ENCODE results near the gene SPTBN1. TPM values are rescaled to one million over a fixed set of nuclear protein-coding genes. Genes with fewer than 3 reads are reported as not detected.

Gene SPTBN1
- polyA plus RNA-seq, 2 of the 4 experiments (the other 2 are of a cell fraction), result 105 to 126 TPM

DNA sequence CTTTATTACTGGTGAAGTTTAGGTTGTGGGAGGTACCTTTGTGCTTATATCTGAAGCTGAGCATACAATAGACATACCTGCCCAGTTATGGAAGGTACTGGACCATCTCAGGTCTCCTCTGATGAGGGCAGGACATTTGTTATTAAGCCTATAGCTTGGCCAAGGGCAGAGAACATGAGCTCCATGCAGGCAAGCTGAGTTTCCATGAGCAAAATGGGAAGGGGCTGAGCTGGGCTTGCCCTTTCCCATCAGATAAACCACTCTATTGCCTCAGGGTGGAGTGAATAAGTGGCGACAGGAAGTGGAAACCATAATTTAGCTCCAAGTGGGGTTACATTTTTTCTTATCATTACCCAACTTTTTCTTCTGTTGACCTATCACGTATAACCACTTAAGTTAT, 227.5 kb downstream of the SPTBN1 start:
- no peak for TF ChIP-seq RFX5 (IDR thresholded peaks at IDR 0.05)
- no peak for TF ChIP-seq POLR2A (IDR thresholded peaks at IDR 0.05; ENCODE audit: low read length)
- TF ChIP-seq, protein P1, sequence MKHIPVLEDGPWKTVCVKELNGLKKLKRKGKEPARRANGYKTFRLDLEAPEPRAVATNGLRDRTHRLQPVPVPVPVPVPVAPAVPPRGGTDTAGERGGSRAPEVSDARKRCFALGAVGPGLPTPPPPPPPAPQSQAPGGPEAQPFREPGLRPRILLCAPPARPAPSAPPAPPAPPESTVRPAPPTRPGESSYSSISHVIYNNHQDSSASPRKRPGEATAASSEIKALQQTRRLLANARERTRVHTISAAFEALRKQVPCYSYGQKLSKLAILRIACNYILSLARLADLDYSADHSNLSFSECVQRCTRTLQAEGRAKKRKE (CRISPR knock-in tag; IDR thresholded peaks at IDR 0.05; ENCODE audit: low read depth), result no peak
- no peak overlapping the region for H3K4me3 ChIP-seq
- no peak overlapping the region for H3K27ac ChIP-seq
- CTCF ChIA-PET, result interaction anchor here (1.4 to 1.7 kb wide), 3 partner anchors 8 to 21 kb away, joined by 3 to 7 read pairs (median 5); no protein-coding TSS in a partner anchor
- POLR2A ChIA-PET, result no interaction called here
- H3K4me1 ChIP-seq, result no peaks in the 10 kb centered on the region
- ATAC-seq (no peak), FAIRE-seq (no peak), DNase-seq (ENCODE audit: low read depth in 1 of 2, low spot score in 1 of 2) (no peak)
- no peak overlapping the region for H3K4me2 ChIP-seq
- H3K9me3 ChIP-seq, result no peaks in the 10 kb centered on the region
- 70% methylated on average over 2 of the region's 2 CpGs for WGBS (ENCODE audit: missing lambda C conversion rate)

DNA sequence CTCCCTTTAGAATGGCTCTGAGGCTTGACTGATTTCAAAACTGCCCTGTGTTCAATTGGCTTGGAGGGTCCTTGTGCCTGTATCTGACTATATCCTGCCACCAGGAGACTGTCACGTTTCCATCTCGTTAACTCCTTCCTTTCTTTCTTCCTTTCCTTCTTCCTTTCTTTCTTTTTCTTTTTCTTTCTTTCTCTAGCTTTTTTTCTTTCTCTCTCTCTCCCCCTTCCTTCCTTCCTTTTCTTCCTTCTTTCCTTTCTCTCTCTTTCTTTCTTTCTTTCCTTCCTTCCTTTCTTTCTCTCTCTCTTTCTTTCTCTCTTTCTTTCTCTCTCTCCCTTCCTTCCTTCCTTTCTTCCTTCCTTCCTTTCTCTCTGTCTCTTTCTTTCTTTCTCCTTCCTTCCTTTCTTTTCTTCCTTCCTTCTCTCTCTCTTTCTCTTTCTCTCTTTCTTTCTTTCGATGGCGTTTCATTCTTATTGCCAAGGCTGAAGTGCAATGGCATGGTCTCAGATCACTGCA, 229.2 kb downstream of the SPTBN1 start:
- no peak for DNase-seq (ENCODE audit: low read depth in 1 of 2, low spot score in 1 of 2)
- ChIA-PET POLR2A (no interaction called here), CTCF (interaction anchor here (0.7 to 1.7 kb wide), 4 partner anchors 8 to 787 kb away, joined by 3 to 6 read pairs (median 4); no protein-coding TSS in a partner anchor)
- Histone ChIP-seq H3K4me3 (no peak overlapping the region), H3K27ac (no peak overlapping the region), H3K4me2 (no peak overlapping the region), H3K4me1 (no peaks in the 10 kb centered on the region), H3K9me3 (no peaks in the 10 kb centered on the region)
- no peak for ATAC-seq
- FAIRE-seq, result no peak
- 59% methylated on average over 4 of the region's 4 CpGs for WGBS (ENCODE audit: missing lambda C conversion rate)
- TF ChIP-seq FOSB (CRISPR knock-in tag; IDR thresholded peaks at IDR 0.05) (no peak), HOXB13 (CRISPR knock-in tag; IDR thresholded peaks at IDR 0.05; ENCODE audit: low read depth) (no peak), EHF (CRISPR knock-in tag; IDR thresholded peaks at IDR 0.05) (no peak), CEBPB (IDR thresholded peaks at IDR 0.05) (no peak), HEYL (CRISPR knock-in tag; IDR thresholded peaks at IDR 0.05) (no peak), EP300 (IDR thresholded peaks at IDR 0.05) (no peak), ZFP36 (IDR thresholded peaks at IDR 0.05; ENCODE audit: borderline replicate concordance, partially characterized antibody) (no peak), HDAC2 (IDR thresholded peaks at IDR 0.05) (no peak), GATA3 (IDR thresholded peaks at IDR 0.05; ENCODE audit: borderline replicate concordance) (no peak), RNF2 (IDR thresholded peaks at IDR 0.05; ENCODE audit: borderline replicate concordance, low read depth) (no peak), TP53 (CRISPR knock-in tag; IDR thresholded peaks at IDR 0.05) (no peak), EHMT2 (IDR thresholded peaks at IDR 0.05; ENCODE audit: low read depth) (no peak)
- TF ChIP-seq, protein P2, sequence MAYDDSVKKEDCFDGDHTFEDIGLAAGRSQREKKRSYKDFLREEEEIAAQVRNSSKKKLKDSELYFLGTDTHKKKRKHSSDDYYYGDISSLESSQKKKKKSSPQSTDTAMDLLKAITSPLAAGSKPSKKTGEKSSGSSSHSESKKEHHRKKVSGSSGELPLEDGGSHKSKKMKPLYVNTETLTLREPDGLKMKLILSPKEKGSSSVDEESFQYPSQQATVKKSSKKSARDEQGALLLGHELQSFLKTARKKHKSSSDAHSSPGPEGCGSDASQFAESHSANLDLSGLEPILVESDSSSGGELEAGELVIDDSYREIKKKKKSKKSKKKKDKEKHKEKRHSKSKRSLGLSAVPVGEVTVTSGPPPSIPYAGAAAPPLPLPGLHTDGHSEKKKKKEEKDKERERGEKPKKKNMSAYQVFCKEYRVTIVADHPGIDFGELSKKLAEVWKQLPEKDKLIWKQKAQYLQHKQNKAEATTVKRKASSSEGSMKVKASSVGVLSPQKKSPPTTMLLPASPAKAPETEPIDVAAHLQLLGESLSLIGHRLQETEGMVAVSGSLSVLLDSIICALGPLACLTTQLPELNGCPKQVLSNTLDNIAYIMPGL (CRISPR knock-in tag; IDR thresholded peaks at IDR 0.05; ENCODE audit: borderline replicate concordance), result no peak

DNA sequence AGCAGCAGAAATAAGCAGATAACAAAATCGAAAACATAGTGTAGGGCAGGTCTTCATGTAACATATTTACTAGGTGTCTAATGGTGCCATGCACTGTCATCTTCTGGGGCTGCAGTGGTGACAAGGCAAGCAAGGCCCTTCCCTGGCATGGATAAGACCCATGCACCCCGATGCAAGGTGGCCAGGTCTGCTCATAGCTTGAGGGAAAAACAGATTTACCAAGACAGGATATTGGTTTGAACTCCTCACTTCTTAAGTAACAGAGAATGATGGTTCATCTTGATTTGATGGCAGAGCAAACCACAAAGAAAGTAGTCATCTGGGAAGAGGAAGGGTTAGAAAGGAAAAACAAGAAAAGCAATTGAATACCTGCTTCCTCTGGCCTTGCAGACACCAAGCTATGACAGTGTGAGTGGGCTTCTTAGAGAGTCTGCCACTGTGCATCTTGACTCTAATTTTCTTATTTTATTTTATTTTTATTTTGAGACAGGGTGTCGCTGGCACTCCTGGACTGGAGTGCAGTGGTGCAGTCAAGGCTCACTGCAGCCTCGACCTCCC, 231.5 kb downstream of the SPTBN1 start:
- 49% methylated on average over 4 of the region's 4 CpGs for WGBS (ENCODE audit: missing lambda C conversion rate)
- H3K4me3 ChIP-seq, result no peak overlapping the region
- ChIA-PET POLR2A (no interaction called here), CTCF (interaction anchor here (1.2 to 2.4 kb wide), 2 partner anchors 8 to 17 kb away, joined by 4 to 8 read pairs; no protein-coding TSS in a partner anchor)
- TF ChIP-seq, protein P3, sequence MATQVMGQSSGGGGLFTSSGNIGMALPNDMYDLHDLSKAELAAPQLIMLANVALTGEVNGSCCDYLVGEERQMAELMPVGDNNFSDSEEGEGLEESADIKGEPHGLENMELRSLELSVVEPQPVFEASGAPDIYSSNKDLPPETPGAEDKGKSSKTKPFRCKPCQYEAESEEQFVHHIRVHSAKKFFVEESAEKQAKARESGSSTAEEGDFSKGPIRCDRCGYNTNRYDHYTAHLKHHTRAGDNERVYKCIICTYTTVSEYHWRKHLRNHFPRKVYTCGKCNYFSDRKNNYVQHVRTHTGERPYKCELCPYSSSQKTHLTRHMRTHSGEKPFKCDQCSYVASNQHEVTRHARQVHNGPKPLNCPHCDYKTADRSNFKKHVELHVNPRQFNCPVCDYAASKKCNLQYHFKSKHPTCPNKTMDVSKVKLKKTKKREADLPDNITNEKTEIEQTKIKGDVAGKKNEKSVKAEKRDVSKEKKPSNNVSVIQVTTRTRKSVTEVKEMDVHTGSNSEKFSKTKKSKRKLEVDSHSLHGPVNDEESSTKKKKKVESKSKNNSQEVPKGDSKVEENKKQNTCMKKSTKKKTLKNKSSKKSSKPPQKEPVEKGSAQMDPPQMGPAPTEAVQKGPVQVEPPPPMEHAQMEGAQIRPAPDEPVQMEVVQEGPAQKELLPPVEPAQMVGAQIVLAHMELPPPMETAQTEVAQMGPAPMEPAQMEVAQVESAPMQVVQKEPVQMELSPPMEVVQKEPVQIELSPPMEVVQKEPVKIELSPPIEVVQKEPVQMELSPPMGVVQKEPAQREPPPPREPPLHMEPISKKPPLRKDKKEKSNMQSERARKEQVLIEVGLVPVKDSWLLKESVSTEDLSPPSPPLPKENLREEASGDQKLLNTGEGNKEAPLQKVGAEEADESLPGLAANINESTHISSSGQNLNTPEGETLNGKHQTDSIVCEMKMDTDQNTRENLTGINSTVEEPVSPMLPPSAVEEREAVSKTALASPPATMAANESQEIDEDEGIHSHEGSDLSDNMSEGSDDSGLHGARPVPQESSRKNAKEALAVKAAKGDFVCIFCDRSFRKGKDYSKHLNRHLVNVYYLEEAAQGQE (IDR thresholded peaks at IDR 0.05), result no peak
- TF ChIP-seq MAZ (IDR thresholded peaks at IDR 0.05; ENCODE audit: borderline replicate concordance, low read depth, low read length) (no peak), POLR2A (IDR thresholded peaks at IDR 0.05; ENCODE audit: low read length) (no peak), CBX8 (IDR thresholded peaks at IDR 0.05) (no peak), GATA3 (IDR thresholded peaks at IDR 0.05; ENCODE audit: borderline replicate concordance) (no peak), JUN (IDR thresholded peaks at IDR 0.05) (no peak)
- TF ChIP-seq, protein P4, sequence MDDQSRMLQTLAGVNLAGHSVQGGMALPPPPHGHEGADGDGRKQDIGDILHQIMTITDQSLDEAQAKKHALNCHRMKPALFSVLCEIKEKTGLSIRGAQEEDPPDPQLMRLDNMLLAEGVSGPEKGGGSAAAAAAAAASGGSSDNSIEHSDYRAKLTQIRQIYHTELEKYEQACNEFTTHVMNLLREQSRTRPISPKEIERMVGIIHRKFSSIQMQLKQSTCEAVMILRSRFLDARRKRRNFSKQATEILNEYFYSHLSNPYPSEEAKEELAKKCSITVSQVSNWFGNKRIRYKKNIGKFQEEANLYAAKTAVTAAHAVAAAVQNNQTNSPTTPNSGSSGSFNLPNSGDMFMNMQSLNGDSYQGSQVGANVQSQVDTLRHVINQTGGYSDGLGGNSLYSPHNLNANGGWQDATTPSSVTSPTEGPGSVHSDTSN (IDR thresholded peaks at IDR 0.05), result no peak
- TF ChIP-seq, protein P5, sequence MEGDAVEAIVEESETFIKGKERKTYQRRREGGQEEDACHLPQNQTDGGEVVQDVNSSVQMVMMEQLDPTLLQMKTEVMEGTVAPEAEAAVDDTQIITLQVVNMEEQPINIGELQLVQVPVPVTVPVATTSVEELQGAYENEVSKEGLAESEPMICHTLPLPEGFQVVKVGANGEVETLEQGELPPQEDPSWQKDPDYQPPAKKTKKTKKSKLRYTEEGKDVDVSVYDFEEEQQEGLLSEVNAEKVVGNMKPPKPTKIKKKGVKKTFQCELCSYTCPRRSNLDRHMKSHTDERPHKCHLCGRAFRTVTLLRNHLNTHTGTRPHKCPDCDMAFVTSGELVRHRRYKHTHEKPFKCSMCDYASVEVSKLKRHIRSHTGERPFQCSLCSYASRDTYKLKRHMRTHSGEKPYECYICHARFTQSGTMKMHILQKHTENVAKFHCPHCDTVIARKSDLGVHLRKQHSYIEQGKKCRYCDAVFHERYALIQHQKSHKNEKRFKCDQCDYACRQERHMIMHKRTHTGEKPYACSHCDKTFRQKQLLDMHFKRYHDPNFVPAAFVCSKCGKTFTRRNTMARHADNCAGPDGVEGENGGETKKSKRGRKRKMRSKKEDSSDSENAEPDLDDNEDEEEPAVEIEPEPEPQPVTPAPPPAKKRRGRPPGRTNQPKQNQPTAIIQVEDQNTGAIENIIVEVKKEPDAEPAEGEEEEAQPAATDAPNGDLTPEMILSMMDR (IDR thresholded peaks at IDR 0.05), result no peak
- DNase-seq (ENCODE audit: low read depth in 1 of 2, low spot score in 1 of 2), result no peak
- ATAC-seq, result peak in 1 of 2 experiments; percentile 27; a peak in 1 of 6 replicates
- no peak overlapping the region for H3K4me2 ChIP-seq
- H3K27ac ChIP-seq, result no peak overlapping the region
- FAIRE-seq, result no peak
- H3K9me3 ChIP-seq, result no peaks in the 10 kb centered on the region
- H3K4me1 ChIP-seq, result no peaks in the 10 kb centered on the region
